ENCODE results near the gene DGKI. TPM values are rescaled to one million over a fixed set of nuclear protein-coding genes. Genes with fewer than 3 reads are reported as not detected.
A peak's percentile ranks its signal among the peaks of the same experiment; 100 is the strongest.

DGKI gene
- total RNA-seq, 1 experiment from 2014 or later, result 3.1 TPM

DNA sequence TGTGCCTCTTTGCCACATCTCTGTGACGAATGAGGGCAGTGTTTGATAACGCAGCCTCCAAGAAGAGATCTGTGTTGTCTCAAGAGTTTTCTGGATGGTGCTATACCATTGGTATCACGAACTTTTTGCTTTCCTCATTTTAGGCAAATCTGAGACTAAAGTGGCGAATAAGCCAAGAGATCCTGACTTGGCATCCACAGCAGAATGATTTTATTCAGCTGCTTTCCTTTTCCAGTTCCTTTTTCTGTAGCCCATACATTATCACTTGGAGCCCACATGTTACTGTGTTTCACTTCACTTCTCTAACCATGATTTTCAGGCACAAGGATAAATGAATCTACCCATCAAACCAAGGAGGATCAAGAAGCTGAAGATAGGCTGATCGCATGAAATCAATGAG lies 325.3 kb downstream of the DGKI start:
- DNase-seq (ENCODE audit: low read depth, low spot score), result peak; percentile 12
- in situ Hi-C loops (cut with HindIII; ENCODE audit: low pct_unique_long_range_greater_than_20kb, low sequenced_read_pairs), result no loop called here

DNA sequence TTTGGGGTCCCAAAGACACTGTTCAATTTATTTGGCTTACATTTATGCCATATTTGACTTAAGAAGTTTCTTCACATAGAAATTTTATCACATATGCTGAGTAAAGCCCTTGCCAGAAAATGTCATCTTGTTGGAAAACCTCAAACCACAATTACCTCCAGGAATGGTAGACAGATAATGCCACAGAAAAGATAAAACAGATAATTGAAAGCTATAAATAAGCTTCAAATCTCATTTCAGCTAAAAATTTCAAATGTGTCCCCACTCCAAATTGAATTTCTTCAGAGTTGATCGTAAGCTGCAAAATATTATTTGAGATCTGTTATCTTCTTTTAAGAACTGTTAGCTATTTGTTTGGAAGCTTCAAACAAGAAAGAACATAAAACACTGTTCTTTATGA lies 326.8 kb downstream of the DGKI start:
- no peak for DNase-seq (ENCODE audit: low read depth, low spot score)
- in situ Hi-C loops (cut with HindIII; ENCODE audit: low pct_unique_long_range_greater_than_20kb, low sequenced_read_pairs), result no loop called here

DNA sequence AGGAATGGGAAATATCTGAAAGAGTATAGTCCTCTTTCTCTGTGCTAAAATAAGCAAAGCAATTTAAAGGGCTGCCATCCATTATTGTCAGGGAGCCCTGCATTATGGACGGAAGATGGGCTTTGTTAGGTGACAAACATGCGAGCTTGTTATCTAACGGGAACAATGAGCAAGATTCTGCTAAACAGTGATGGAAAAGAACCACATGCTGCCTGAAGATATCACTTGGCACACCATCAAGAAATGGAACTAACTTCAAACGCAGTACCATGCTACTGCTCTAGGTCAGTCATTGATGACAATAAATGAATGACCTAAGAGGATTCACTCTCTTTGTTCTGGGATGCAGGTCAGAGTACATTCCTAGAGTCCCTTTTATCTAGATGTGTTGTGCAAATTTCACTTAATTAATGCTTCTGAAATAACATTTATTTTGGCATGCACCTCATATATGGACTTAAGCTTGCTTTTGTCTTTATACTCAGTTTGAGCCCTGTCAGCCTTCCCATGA lies 327.5 kb downstream of the DGKI start:
- no peak for DNase-seq (ENCODE audit: low read depth, low spot score)
- in situ Hi-C loops (cut with HindIII; ENCODE audit: low pct_unique_long_range_greater_than_20kb, low sequenced_read_pairs), result no loop called here

DNA sequence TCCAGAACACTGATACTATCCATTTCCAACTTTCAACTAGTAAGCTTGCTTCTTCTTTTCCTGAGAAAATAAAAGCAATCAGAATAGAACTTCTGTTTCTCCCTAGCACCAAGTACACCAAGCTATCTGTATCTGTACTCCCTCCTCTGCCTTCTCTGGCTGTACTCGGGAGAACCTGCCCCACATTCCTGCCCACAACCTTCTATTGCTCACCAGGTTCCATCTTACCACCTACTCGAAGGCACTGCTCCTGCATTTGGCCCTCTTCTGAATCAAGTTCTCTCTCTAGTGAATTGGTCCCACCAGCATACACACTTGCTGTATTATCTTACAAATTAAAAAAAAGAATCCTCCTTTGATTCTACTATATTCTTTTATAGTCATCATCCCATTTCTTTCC lies 333.7 kb downstream of the DGKI start:
- no peak for DNase-seq (ENCODE audit: low read depth, low spot score)
- in situ Hi-C loops (cut with HindIII; ENCODE audit: low pct_unique_long_range_greater_than_20kb, low sequenced_read_pairs), result no loop called here

DNA sequence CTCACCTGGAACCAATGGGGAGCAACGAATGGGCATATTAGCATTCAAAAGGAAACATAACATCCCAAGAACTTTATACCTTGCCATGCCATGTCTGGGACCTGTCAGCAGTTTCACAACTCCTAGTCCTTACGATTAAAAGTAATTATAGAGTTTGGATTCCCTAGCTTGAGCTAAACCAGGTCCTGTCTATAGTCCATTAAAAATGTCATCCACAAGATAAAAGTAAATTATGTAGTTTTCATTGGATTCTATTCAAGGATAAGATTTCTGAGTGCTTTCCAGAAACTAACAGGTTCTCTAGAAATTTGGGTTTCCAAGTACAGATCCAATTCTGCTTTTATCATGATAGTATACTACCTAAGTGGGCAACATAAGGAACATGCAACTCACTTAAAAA lies 339.7 kb downstream of the DGKI start:
- in situ Hi-C loops (cut with HindIII; ENCODE audit: low pct_unique_long_range_greater_than_20kb, low sequenced_read_pairs), result no loop called here
- no peak for DNase-seq (ENCODE audit: low read depth, low spot score)

DNA sequence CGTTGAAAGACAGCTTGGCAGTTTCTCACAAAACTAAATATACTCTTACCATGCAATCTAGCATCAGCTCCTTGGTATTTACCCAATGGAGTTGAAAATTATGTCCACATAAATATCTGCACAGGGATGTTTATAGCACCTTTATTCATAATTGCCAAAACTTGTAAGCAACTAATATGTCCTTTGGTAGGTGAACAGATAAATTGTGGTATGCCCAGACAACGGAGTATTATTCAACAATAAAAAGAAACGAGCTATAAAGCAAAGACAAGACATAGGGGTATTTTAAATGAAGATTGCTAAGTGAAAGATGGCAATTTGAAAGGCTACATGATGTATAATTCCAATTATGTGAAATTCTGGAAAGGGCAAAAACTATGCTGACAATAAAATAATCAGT lies 340.7 kb downstream of the DGKI start:
- no peak for DNase-seq (ENCODE audit: low read depth, low spot score)
- in situ Hi-C loops (cut with HindIII; ENCODE audit: low pct_unique_long_range_greater_than_20kb, low sequenced_read_pairs), result no loop called here

DNA sequence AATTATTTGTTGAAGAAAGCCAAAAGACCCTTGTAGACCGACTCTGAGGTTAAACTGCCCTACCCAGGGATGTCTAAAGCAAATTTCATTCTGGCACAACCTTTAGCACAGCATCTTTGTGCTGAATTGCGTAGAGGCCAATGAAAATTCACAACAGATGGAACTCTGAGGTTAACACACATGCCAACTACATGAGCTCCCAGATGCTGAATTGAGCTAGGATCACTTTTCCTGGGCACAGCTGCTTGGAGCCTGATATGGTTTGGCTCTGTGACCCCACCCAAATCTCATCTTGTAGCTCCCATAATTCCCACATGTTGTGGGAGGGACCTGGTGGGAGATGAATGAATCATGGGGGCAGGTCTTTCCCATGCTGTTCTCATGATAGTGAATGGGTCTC lies 345.2 kb downstream of the DGKI start:
- in situ Hi-C loops (cut with HindIII; ENCODE audit: low pct_unique_long_range_greater_than_20kb, low sequenced_read_pairs), result no loop called here
- no peak for DNase-seq (ENCODE audit: low read depth, low spot score)

DNA sequence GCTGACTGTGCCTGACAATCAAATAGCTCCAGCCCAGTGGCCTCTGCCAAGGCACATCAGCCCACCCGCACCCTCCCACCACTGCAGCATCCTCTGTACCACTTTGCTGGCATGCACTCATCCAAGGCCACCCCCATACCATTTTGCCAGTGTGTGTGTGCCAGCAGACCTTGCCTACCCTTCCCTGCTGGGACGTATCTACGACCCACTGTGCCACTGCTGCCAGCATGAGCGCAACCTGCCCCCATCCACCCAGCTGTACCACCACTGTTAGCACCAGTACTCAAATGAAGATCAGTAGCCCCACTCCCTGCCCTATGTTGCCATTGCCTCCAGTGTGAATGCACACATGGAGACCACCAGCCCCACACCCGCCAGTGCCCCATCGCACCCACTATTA lies 353.9 kb downstream of the DGKI start:
- DNase-seq (ENCODE audit: low read depth, low spot score), result no peak
- in situ Hi-C loops (cut with HindIII; ENCODE audit: low pct_unique_long_range_greater_than_20kb, low sequenced_read_pairs), result no loop called here

DNA sequence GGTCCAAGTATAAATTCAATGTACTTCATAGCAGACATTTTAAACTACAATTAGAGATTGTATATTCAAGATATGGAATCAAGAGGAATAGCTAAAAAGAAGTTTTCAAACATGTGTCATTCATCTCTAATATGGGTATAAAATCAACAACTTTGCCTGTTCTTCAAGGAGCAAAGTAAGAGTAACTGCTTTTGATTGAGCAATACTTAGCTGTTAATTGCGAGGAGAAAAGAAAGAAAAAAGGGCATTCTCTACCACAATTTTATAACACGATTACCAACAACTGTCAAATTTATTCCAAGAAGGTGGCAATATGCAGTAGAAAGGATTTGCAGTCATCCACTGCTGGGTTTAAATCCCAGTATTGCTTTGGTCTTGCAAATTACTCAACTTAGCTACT lies 356.9 kb downstream of the DGKI start:
- DNase-seq (ENCODE audit: low read depth, low spot score), result no peak
- in situ Hi-C loops (cut with HindIII; ENCODE audit: low pct_unique_long_range_greater_than_20kb, low sequenced_read_pairs), result no loop called here

DNA sequence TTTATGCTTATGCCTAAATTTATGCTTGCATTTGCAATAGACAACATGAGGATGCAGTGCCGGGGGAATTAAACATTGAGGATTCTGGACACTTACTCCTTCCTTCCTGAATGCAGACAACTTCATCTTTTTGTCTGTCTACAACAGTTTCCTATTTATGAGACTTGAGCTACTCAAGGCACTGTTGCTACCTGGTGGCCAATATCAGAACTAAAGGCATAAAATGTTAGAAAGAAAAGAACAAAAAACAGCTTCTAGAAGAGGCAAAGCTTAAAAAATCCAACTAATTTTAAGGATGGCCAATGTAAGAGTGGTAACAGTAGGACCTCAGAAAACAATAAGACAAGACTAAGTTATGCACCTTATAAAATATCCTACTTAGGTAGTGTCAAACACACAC lies 358.7 kb downstream of the DGKI start:
- in situ Hi-C loops (cut with HindIII; ENCODE audit: low pct_unique_long_range_greater_than_20kb, low sequenced_read_pairs), result no loop called here

DNA sequence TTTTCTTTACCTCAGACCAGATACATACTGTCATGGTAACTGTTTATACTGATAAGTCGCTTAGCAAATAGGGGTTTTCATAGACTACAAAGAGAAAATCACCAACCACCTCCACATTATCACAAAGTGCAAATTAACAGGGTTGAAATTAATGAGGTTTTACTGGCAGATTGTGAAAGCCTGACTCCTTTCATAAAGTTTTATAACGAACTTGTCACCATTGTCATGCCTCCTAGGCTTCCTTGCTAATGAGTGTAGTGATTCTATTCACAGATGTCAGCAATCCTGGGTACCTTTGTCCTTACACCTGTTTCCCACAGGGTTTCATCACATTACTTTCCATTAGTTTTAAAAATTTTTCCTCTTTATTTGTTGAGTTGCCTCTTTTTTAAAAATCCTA lies 361.0 kb downstream of the DGKI start:
- in situ Hi-C loops (cut with HindIII; ENCODE audit: low pct_unique_long_range_greater_than_20kb, low sequenced_read_pairs), result no loop called here
- no peak for DNase-seq (ENCODE audit: low read depth, low spot score)

More for the DNA sequence above, 358.7 kb downstream of the DGKI start:
- peak; percentile 41 for DNase-seq (ENCODE audit: low read depth, low spot score)

DNA sequence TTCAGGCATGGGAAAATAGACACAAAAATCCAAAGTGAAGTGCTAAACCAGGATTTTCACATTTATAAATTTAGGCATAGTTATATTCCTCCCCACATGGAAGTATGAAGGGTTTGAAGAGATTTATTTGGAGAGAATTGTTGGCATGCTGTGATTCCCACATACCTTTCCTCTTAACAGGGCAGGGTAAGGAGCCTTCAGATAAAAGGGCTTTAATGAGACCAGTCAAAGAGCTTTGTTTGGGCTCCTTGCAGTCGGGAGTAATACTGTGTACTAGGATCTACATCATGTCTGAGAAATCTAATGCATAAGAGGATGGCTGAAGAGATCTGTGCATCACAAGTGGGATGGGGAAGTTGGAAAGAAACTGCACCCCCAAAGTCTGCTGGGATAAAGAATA lies 362.4 kb downstream of the DGKI start:
- in situ Hi-C loops (cut with HindIII; ENCODE audit: low pct_unique_long_range_greater_than_20kb, low sequenced_read_pairs), result no loop called here
- DNase-seq (ENCODE audit: low read depth, low spot score), result no peak

DNA sequence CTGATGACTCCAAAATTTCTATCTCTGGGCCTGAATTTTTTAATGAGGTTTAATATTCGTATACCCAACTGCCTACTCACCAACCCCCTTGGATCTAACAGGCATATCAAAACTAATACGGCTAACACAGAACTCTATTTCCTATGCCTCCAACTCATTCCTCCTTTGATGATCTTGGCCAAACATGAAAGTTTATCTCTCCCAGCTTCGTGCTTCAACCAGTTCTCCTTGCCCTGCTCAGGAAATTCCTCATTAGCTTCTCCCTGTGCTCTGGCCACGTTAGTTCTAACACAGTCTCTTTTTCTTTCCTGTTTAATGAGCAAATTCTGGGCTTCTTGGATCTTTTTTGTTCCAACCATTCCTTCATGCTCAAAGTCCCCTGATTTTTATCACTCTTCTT lies 364.3 kb downstream of the DGKI start:
- no peak for DNase-seq (ENCODE audit: low read depth, low spot score)
- in situ Hi-C loops (cut with HindIII; ENCODE audit: low pct_unique_long_range_greater_than_20kb, low sequenced_read_pairs), result no loop called here

DNA sequence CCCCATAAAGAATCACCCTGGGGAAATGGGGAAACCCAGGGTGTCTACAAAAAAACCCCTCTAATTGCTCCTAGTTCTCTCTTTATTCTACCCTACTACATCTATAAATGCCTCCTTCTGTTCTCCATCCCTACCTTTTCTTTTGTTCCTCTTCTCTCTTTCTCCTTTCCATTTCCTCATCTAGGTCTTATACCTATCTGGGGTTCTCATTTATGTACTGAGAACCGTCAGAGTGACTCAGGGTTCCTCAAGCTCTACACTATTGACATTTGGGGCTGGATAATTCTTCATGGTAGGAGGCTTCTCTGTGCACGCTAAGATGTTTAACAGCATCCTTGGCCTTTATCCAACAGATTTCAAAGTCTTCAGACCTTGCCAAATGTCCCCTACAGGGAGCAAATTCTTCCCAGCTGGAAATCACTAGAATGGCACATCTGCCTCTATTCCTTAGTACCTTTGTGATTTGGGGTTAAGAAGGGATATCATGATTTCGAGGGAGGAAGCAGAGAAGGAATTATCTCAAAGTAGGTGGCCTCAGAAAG lies 365.9 kb downstream of the DGKI start:
- in situ Hi-C loops (cut with HindIII; ENCODE audit: low pct_unique_long_range_greater_than_20kb, low sequenced_read_pairs), result no loop called here
- DNase-seq (ENCODE audit: low read depth, low spot score), result no peak

DNA sequence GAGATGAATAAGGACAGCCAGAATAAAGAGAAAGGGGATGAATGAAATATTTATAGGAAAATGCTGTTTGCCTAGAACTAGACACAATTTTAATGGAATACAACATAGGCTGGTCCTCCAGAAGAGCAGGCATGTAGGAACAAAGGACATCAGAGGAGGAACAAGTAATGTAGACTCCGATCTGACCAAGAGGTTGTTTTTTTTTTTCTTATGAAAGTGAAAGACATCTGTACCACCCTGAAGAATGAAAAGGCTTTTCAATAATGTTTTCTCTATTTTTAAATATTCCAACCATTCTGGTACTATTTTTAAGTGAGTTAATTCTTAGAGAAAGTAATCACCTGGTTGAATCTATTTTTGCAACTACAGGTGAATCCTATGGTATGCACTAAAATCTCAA lies 366.4 kb downstream of the DGKI start:
- in situ Hi-C loops (cut with HindIII; ENCODE audit: low pct_unique_long_range_greater_than_20kb, low sequenced_read_pairs), result no loop called here
- no peak for DNase-seq (ENCODE audit: low read depth, low spot score)

DNA sequence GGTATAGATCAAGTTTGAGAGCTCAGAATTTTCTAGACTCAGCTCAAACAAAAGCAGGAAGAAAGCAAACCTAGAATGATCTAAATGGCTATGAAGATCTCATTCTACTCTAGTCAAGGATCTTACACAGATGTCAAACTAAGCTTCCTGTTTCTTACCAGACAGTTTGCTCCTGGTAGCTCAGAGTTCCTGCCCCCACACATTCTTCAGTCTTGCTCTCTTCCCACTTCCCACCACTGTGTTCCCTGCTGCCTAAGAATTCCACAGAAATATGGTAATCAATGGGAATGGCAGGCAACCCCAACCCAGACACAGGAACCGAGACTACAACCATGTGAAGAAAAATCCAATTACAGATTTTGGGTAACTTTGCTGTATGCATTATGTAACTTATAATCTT lies 369.8 kb downstream of the DGKI start:
- no peak for DNase-seq (ENCODE audit: low read depth, low spot score)
- in situ Hi-C loops (cut with HindIII; ENCODE audit: low pct_unique_long_range_greater_than_20kb, low sequenced_read_pairs), result no loop called here

DNA sequence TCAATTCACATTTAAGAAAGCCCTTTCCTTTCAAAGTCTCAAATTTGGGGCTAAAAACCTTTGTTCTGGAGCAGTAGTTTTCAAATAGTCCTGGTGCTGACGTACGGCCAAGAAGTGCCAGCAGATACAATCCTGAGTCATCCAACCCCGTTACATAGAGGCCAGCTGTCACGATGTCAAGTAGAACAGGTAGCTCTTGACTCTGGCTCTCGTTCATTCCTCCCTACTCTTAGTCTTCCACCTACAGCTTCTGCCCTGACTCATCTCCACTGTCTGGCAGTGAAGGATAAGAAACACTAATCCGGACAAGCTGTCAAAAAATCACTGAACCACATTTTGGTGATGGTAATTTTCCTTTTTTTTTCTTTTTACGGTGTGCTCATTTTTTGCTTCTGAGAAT lies 370.8 kb downstream of the DGKI start:
- DNase-seq (ENCODE audit: low read depth, low spot score), result no peak
- in situ Hi-C loops (cut with HindIII; ENCODE audit: low pct_unique_long_range_greater_than_20kb, low sequenced_read_pairs), result no loop called here

DNA sequence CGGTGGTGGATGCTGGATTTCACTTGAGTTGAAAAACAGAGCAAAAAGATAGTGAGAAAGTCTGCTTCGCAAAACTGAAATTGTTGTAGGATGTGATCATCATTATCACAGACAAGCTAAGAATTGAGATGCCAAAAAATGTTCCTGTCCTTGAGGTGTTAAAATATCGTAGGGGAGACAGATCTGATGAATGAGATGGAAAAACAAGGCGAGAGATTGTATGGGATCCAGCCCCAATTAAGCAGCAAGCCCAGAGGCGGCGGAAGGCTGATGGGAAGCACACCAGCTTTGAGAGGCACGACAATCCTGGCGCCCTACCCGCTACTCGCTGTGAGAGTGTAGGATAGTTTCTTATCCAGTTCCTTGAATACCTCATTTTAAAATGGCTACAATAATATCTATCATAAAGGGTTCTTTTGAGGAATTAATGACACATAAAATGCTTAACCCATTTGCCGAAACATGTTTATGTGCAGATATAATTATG lies 372.2 kb downstream of the DGKI start:
- in situ Hi-C loops (cut with HindIII; ENCODE audit: low pct_unique_long_range_greater_than_20kb, low sequenced_read_pairs), result no loop called here
- DNase-seq (ENCODE audit: low read depth, low spot score), result no peak

DNA sequence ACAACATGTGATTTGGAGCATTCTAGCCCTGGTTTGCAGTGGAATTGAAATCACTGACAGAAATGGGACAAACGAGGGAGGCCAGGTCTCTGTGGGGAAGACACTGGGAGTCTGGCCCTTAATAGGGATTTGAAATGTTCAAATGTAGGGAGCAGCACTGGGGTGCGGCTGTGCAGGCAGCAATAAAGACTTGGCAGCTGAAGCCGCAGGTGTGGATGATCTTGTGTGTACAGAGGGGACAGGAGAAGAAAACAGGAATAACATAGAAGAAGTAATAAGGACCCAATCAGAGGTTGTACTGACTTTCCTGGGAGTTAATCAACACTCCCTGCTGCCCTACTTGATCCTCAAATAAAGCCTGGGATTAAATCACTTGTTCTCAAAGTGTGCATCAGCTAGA lies 375.6 kb downstream of the DGKI start:
- in situ Hi-C loops (cut with HindIII; ENCODE audit: low pct_unique_long_range_greater_than_20kb, low sequenced_read_pairs), result no loop called here
- DNase-seq (ENCODE audit: low read depth, low spot score), result no peak

DNA sequence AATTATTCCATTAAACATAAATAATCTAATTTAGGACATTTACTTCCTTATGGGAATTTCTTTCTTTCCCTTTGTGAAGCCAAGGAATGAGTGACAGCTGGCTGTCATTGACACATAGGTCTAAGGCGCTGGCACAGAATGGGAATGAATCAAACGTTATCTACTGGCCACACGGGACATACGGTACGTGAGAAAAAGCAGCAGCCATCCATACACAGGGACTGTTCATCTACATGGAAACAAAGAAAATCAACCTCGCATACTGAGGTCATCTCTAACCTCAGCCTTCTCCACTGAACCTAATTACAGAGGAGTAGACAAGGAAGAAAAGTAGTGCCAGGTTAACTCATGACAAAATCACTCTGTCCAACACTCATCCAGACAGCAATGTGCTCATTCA lies 376.9 kb downstream of the DGKI start:
- DNase-seq (ENCODE audit: low read depth, low spot score), result no peak
- in situ Hi-C loops (cut with HindIII; ENCODE audit: low pct_unique_long_range_greater_than_20kb, low sequenced_read_pairs), result no loop called here

All from SK-MEL-5 (cell line).